Calu3 (cell line): ENCODE measurements around the gene ST6GAL1. TPM values are rescaled to one million over a fixed set of nuclear protein-coding genes. Genes with fewer than 3 reads are reported as not detected.

ENCODE experiments used
- BruUV-seq: library from RNA; stranded (reverse); fragments of 400-500 nt; replicated peaks from 2 replicates; lab custom pipeline; 2021; lab: Mats Ljungman, UMichigan
- CTCF ChIA-PET: fragments of 300-600 bp; sonication (Branson Sonifier 250); formaldehyde crosslinking; loops from one replicate; lab custom pipeline; 2022; ENCODE audit warnings: antibody characterized with exemption; lab: Charles Lee
- DNase-seq: peaks from one replicate; pipeline ENCODE4 v3.0.0; 2022
- H3K27ac Mint-ChIP-seq: one replicate; pipeline ENCODE4 v1.8.0; 2022; ENCODE audit warnings: mixed read lengths; ENCODE audit not compliant: unreplicated experiment
- H3K27me3 Mint-ChIP-seq: one replicate; pipeline ENCODE4 v1.8.0; 2022; ENCODE audit warnings: mixed read lengths; ENCODE audit not compliant: unreplicated experiment
- H3K36me3 Mint-ChIP-seq: one replicate; pipeline ENCODE4 v1.8.0; 2022; ENCODE audit warnings: mild to moderate bottlenecking, moderate library complexity, mixed read lengths; ENCODE audit not compliant: insufficient read depth, unreplicated experiment
- H3K4me1 Mint-ChIP-seq: one replicate; pipeline ENCODE4 v1.8.0; 2022; ENCODE audit warnings: mild to moderate bottlenecking, low read depth, mixed read lengths; ENCODE audit not compliant: unreplicated experiment
- H3K4me3 Mint-ChIP-seq: one replicate; pipeline ENCODE4 v1.8.0; 2022; ENCODE audit warnings: mild to moderate bottlenecking, low read depth, moderate library complexity, mixed read lengths; ENCODE audit not compliant: unreplicated experiment
- H3K9me3 Mint-ChIP-seq: one replicate; pipeline ENCODE4 v1.8.0; 2022; ENCODE audit warnings: low read depth, mixed read lengths; ENCODE audit not compliant: unreplicated experiment
- CTCF ChIP-seq: fragments of 200-600 bp; IDR thresholded peaks from one replicate; pipeline ENCODE4 v1.8.0; 2022; ENCODE audit warnings: antibody characterized with exemption; ENCODE audit not compliant: unreplicated experiment
- intact Hi-C: fragments of 100-400 bp; cut with micrococcal nuclease; formaldehyde crosslinking; loops from one replicate; pipeline ENCODE4 v1.10.0; 2022; ENCODE audit not compliant: unreplicated experiment
- total RNA-seq: library from RNA; stranded (reverse); gene quantifications from 2 replicates; pipeline ENCODE4 v1.2.3, GENCODE V29; 2022

The ST6GAL1 gene
- total RNA-seq, 1 experiment from 2014 or later = 20.4 TPM

GRCh38 chr3:186931532-186932280, 1.4 kb downstream of the ST6GAL1 start:
- TF ChIP-seq CTCF = peak; percentile 18
- Mint-ChIP-seq H3K4me1 (peaks cover 24% of the 10 kb centered on the region), H3K36me3 (peaks cover 33% of the 10 kb centered on the region), H3K9me3 (no peaks in the 10 kb centered on the region), H3K27ac (no peak overlapping the region), H3K4me3 (peak overlapping the region; percentile 80), H3K27me3 (peaks cover 48% of the 10 kb centered on the region)
- CTCF ChIA-PET = interaction anchor here (0.8 to 3.0 kb wide), 6 partner anchors 62 to 181 kb away, joined by 3 to 17 read pairs (median 3); no protein-coding TSS in a partner anchor
- peak; percentile 77 for DNase-seq
- no TSS peak for BruUV-seq
- intact Hi-C loops = loop anchor here (1.0 to 10.0 kb wide), 3 partner anchors 82 to 236 kb away; no protein-coding TSS in a partner anchor

- Mint-ChIP-seq H3K27ac (no peak overlapping the region), H3K4me1 (peaks cover 24% of the 10 kb centered on the region), H3K27me3 (peaks cover 48% of the 10 kb centered on the region), H3K9me3 (no peaks in the 10 kb centered on the region), H3K36me3 (peaks cover 33% of the 10 kb centered on the region), H3K4me3 (peak overlapping the region; percentile 80)
- BruUV-seq = TSS peak; percentile 37
- no peak for TF ChIP-seq CTCF
- intact Hi-C loops = loop anchor here (5.0 to 10.0 kb wide), 2 partner anchors 132 to 235 kb away; no protein-coding TSS in a partner anchor
- DNase-seq = no peak
- CTCF ChIA-PET = interaction anchor here (1.4 to 3.0 kb wide), 2 partner anchors 63 to 83 kb away, joined by 3 to 17 read pairs; no protein-coding TSS in a partner anchor
These were observed 2.2 kb downstream of the ST6GAL1 start for GRCh38 chr3:186932281-186933181.

GRCh38 chr3:186933816-186934215, 3.5 kb downstream of the ST6GAL1 start:
- Mint-ChIP-seq H3K27ac (no peak overlapping the region), H3K4me3 (no peak overlapping the region), H3K4me1 (peaks cover 24% of the 10 kb centered on the region), H3K36me3 (peaks cover 33% of the 10 kb centered on the region), H3K9me3 (no peaks in the 10 kb centered on the region), H3K27me3 (peaks cover 39% of the 10 kb centered on the region)
- no peak for DNase-seq
- no peak for TF ChIP-seq CTCF
- CTCF ChIA-PET = interaction anchor here (0.6 kb wide), 1 partner anchor 66 kb away, joined by 5 read pairs; no protein-coding TSS in a partner anchor
- intact Hi-C loops = loop anchor here (5.0 to 10.0 kb wide), 2 partner anchors 131 to 233 kb away; no protein-coding TSS in a partner anchor
- BruUV-seq = no TSS peak

- TF ChIP-seq CTCF = no peak
These were observed 4.8 kb downstream of the ST6GAL1 start for GRCh38 chr3:186935133-186935532.

More at GRCh38 chr3:186935133-186935532, 4.8 kb downstream of the ST6GAL1 start:
- Mint-ChIP-seq H3K4me3 (no peak overlapping the region), H3K9me3 (no peaks in the 10 kb centered on the region), H3K27ac (no peak overlapping the region), H3K27me3 (peaks cover 26% of the 10 kb centered on the region), H3K36me3 (peaks cover 24% of the 10 kb centered on the region), H3K4me1 (peaks cover 21% of the 10 kb centered on the region)
- DNase-seq = no peak
- CTCF ChIA-PET = interaction anchor here (0.7 kb wide), 1 partner anchor 687 kb away, joined by 3 read pairs; no protein-coding TSS in a partner anchor
- intact Hi-C loops = loop anchor here (10.0 kb wide), 1 partner anchor 130 kb away; no protein-coding TSS in a partner anchor
- no TSS peak for BruUV-seq
